Smooth muscle cell of the brain vasculature (primary cell): Measurements from ENCODE around the gene PLEKHA8.
A peak's percentile ranks its signal among the peaks of the same experiment; 100 is the strongest.
"Not testable (repeated sequence)": the region's sequence is repeated elsewhere in the genome, so short reads cannot be mapped to it uniquely, and the experiment has no call there.

ENCODE experiments used
- DNase-seq: peaks from one replicate; pipeline ENCODE4 v3.0.0-alpha.2; 2012; ENCODE audit warnings: low read depth, low spot score

The PLEKHA8 gene

GRCh38 chr7:30023524-30023923, 4.7 kb upstream of the PLEKHA8 start:
- no peak for DNase-seq

GRCh38 chr7:30026229-30027064, 1.8 kb upstream of the PLEKHA8 start, which contains the start of gene FKBP14:
Gene FKBP14, minus strand, starts transcription at chr7:30026702. Its CDS starts 194 bp downstream, at chr7:30026508.
- peak; percentile 99 for DNase-seq

- DNase-seq, result no peak
Measured at GRCh38 chr7:30027065-30027456, 1.2 kb upstream of the PLEKHA8 start.

- DNase-seq, result no peak
Measured at GRCh38 chr7:30027740-30028215, 434 bp upstream of the PLEKHA8 start.

- DNase-seq, result no peak
Measured at GRCh38 chr7:30028749-30029635, 780 bp downstream of the PLEKHA8 start.

- DNase-seq, result no peak
Measured at GRCh38 chr7:30029696-30030095, 1.5 kb downstream of the PLEKHA8 start.

GRCh38 chr7:30032310-30033125, 4.3 kb downstream of the PLEKHA8 start:
- peak; percentile 37 for DNase-seq

- no peak for DNase-seq
Measured at GRCh38 chr7:30034501-30034900, 6.3 kb downstream of the PLEKHA8 start.

- DNase-seq, result no peak
Measured at GRCh38 chr7:30036220-30036619, 8.0 kb downstream of the PLEKHA8 start.

GRCh38 chr7:30038196-30038980, 10.2 kb downstream of the PLEKHA8 start:
- no peak for DNase-seq

- no peak for DNase-seq
Measured at GRCh38 chr7:30040938-30041337, 12.7 kb downstream of the PLEKHA8 start.

- no peak for DNase-seq
Measured at GRCh38 chr7:30041526-30042269, 13.5 kb downstream of the PLEKHA8 start.

GRCh38 chr7:30046127-30046770, 18.0 kb downstream of the PLEKHA8 start:
- DNase-seq, result no peak

- DNase-seq, result no peak
Measured at GRCh38 chr7:30047124-30047523, 18.9 kb downstream of the PLEKHA8 start.

GRCh38 chr7:30048582-30048981, 20.4 kb downstream of the PLEKHA8 start:
- DNase-seq, result no peak

- DNase-seq, result no peak
Measured at GRCh38 chr7:30049173-30049572, 21.0 kb downstream of the PLEKHA8 start.

- DNase-seq, result no peak
Measured at GRCh38 chr7:30053068-30053467, 24.9 kb downstream of the PLEKHA8 start.

GRCh38 chr7:30057741-30058140, 29.5 kb downstream of the PLEKHA8 start:
- DNase-seq, result no peak

- not testable (repeated sequence) for DNase-seq
Measured at GRCh38 chr7:30061786-30062185, 33.6 kb downstream of the PLEKHA8 start.
